Measurements from ENCODE around the gene LYL1. TPM values are rescaled to one million over a fixed set of nuclear protein-coding genes. Genes with fewer than 3 reads are reported as not detected.

Gene LYL1
- total and polyA plus RNA-seq, 4 donors = 12.9 to 34.1 (median 20.7) TPM

- H3K27ac ChIP-seq (ENCODE audit: low read depth in 1 of 2, low read length in 1 of 2) = no peak overlapping the region
- peaks cover 7 to 44% (median 14%) of the 10 kb centered on the region in 5 donors for H3K4me1 ChIP-seq (ENCODE audit: control insufficient read depth in 5 of 5, insufficient read depth in 5 of 5, low read length in 5 of 5)
- no peaks in the 10 kb centered on the region for H3K9me3 ChIP-seq (ENCODE audit: control insufficient read depth in 4 of 4, insufficient read depth in 3 of 4, low read length in 3 of 4)
- ATAC-seq (ENCODE audit: insufficient read depth, low FRiP score) (no peak), DNase-seq (no peak)
- no peaks in the 10 kb centered on the region for H3K27me3 ChIP-seq (ENCODE audit: control insufficient read depth in 3 of 3, insufficient read depth in 3 of 3, low read length in 2 of 3)
- no peak for TF ChIP-seq CTCF (IDR thresholded peaks at IDR 0.05; ENCODE audit: control extremely low read depth, extremely low read depth)
- 87 to 90% methylated on average over 9 of the region's 9 CpGs for WGBS, 2 donors
- H3K36me3 ChIP-seq (ENCODE audit: control insufficient read depth in 4 of 4, insufficient read depth in 4 of 4, low read length in 4 of 4) = peaks cover 0 to 32% (median 27%) of the 10 kb centered on the region in 4 donors
- H3K9ac ChIP-seq (ENCODE audit: insufficient read depth in 1 of 2, low read length in 2 of 2) = no peak overlapping the region
- H3K4me3 ChIP-seq = no peak overlapping the region
Observed at GRCh38 chr19:13072188-13072908, 30.3 kb downstream of the LYL1 start.

DNA sequence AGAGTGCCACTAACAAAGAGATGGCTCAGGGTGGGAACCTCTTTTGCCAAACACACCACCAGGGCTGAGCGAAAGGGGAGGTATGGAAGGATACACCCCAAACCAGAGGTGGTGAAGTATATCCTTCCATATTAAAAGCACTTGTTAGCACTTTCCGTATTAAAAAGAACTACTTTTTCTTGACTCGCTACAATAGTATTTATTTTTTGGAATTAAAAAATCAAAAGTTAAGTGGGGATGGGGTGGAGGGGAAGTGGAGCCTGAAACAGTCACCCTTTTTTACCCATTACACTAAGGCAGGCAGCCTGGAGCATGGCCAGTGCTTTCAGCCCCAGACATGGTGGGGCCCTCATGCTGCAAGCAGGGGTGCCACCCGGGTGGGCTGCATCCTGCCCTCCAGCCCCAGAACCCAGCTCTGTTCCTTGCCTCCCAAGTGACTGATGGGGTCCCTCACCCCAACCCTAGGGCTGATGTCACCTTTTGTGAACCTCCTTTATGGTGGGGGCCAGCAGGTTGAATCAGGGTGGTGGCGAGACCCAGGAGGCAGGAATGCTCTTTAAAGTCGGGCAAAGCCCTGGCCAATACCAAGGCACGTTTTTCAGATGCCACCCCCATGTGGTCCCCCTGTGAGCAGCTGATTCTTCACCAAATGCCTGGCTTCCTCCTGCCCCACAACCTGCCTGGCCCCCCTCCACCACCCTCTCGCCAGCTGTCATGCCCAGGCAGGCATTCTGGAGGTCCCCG, 31.0 kb downstream of the LYL1 start:
- Histone ChIP-seq H3K36me3 (ENCODE audit: control insufficient read depth in 4 of 4, insufficient read depth in 4 of 4, low read length in 4 of 4) (peaks cover 0 to 31% (median 26%) of the 10 kb centered on the region in 4 donors), H3K9ac (ENCODE audit: insufficient read depth in 1 of 2, low read length in 2 of 2) (no peak overlapping the region), H3K27ac (ENCODE audit: low read depth in 1 of 2, low read length in 1 of 2) (peak overlapping the region in 1 of 2 donors; percentile 15), H3K4me3 (no peak overlapping the region), H3K9me3 (ENCODE audit: control insufficient read depth in 4 of 4, insufficient read depth in 3 of 4, low read length in 3 of 4) (no peaks in the 10 kb centered on the region), H3K27me3 (ENCODE audit: control insufficient read depth in 3 of 3, insufficient read depth in 3 of 3, low read length in 2 of 3) (no peaks in the 10 kb centered on the region), H3K4me1 (ENCODE audit: control insufficient read depth in 5 of 5, insufficient read depth in 5 of 5, low read length in 5 of 5) (peaks cover 8 to 42% (median 17%) of the 10 kb centered on the region in 5 donors)
- WGBS, 2 donors = 56 to 70% methylated on average over 9 of the region's 9 CpGs
- DNase-seq = no peak
- no peak for TF ChIP-seq CTCF (IDR thresholded peaks at IDR 0.05; ENCODE audit: control extremely low read depth, extremely low read depth)
- no peak for ATAC-seq (ENCODE audit: insufficient read depth, low FRiP score)

DNA sequence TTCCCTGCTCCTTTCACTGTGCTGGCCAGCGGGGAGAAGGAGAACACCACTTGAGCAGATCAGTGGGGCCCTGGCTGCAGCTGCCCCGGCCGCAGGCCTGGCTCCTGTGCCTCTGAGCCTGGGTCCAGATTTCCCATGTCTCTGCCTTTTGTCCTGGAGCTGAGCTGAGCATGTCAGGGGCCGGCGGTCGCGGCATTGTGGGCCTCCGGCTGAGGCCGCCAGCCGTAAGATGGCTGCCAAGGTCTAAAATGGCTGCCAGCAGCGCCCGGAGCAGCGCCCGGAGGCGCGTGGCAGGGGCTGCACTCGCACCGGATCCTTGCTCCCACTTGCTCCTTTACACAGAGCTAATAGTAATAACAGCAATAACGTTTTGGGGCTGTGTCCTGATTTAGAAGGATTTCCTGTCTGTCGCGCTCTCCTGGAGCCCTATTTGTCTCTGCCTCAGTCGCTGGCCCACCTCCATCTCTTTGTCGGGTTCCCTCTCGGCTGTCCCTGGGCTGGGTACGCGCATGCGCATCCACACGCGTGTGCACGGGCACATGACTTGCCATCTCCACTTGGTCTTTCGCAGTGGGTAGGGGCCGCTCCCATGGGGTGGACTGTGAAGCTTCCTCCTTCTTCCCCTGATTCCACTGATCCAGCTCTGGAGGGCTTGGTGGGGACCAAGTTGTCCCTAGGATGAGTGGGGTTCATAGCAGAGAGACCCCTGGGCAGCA, 32.1 kb downstream of the LYL1 start:
- Histone ChIP-seq H3K27ac (ENCODE audit: low read depth in 1 of 2, low read length in 1 of 2) (peak overlapping the region in 1 of 2 donors; percentile 15), H3K36me3 (ENCODE audit: control insufficient read depth in 4 of 4, insufficient read depth in 4 of 4, low read length in 4 of 4) (peaks cover 0 to 21% (median 18%) of the 10 kb centered on the region in 4 donors), H3K27me3 (ENCODE audit: control insufficient read depth in 3 of 3, insufficient read depth in 3 of 3, low read length in 2 of 3) (no peaks in the 10 kb centered on the region), H3K4me3 (no peak overlapping the region), H3K9me3 (ENCODE audit: control insufficient read depth in 4 of 4, insufficient read depth in 3 of 4, low read length in 3 of 4) (no peaks in the 10 kb centered on the region), H3K4me1 (ENCODE audit: control insufficient read depth in 5 of 5, insufficient read depth in 5 of 5, low read length in 5 of 5) (peaks cover 0 to 40% (median 26%) of the 10 kb centered on the region in 5 donors), H3K9ac (ENCODE audit: insufficient read depth in 1 of 2, low read length in 2 of 2) (no peak overlapping the region)
- ATAC-seq (ENCODE audit: insufficient read depth, low FRiP score) = no peak
- 86 to 89% methylated on average over 32 of the region's 32 CpGs for WGBS, 2 donors
- TF ChIP-seq CTCF (IDR thresholded peaks at IDR 0.05; ENCODE audit: control extremely low read depth, extremely low read depth) = no peak
- no peak for DNase-seq
